Smooth muscle cell (in vitro differentiated cells): ENCODE results near the gene YOD1. TPM values are rescaled to one million over a fixed set of nuclear protein-coding genes. Genes with fewer than 3 reads are reported as not detected.
A peak's percentile ranks its signal among the peaks of the same experiment; 100 is the strongest.

Source experiments
- DNase-seq: peaks from one replicate; lab custom pipeline; 2025; ENCODE audit not compliant: unreplicated experiment; lab: John Stamatoyannopoulos, UW
- H2AFZ ChIP-seq: fragments of 200-600 bp; sonication (generic); 2 replicates; pipeline ENCODE4 v1.6.0; 2016; ENCODE audit warnings: antibody characterized with exemption, low read depth, mild to moderate bottlenecking
- H3F3A ChIP-seq: fragments of 200-600 bp; sonication (generic); 2 replicates; pipeline ENCODE4 v1.6.0; 2017; ENCODE audit warnings: antibody characterized with exemption, low read depth
- H3K27ac ChIP-seq: fragments of 200-600 bp; sonication (generic); 2 replicates; pipeline ENCODE4 v1.5.1; 2016; ENCODE audit warnings: low read depth, mild to moderate bottlenecking
- H3K27me3 ChIP-seq: fragments of 200-600 bp; sonication (generic); 2 replicates; pipeline ENCODE4 v1.6.1; 2016; ENCODE audit warnings: low read depth, mild to moderate bottlenecking
- H3K36me3 ChIP-seq: fragments of 200-600 bp; sonication (generic); 2 replicates; pipeline ENCODE4 v1.5.1; 2016; ENCODE audit warnings: low read depth
- H3K4me1 ChIP-seq: fragments of 200-600 bp; sonication (generic); 2 replicates; pipeline ENCODE4 v1.5.1; 2016; ENCODE audit warnings: low read depth
- H3K4me2 ChIP-seq: fragments of 200-600 bp; sonication (generic); 2 replicates; pipeline ENCODE4 v1.6.0; 2016; ENCODE audit warnings: mild to moderate bottlenecking
- H3K4me3 ChIP-seq: fragments of 200-600 bp; sonication (generic); 2 replicates; pipeline ENCODE4 v1.5.1; 2016; ENCODE audit warnings: mild to moderate bottlenecking
- H3K79me2 ChIP-seq: fragments of 200-600 bp; sonication (generic); 2 replicates; pipeline ENCODE4 v1.6.0; 2016; ENCODE audit warnings: low read depth, mild to moderate bottlenecking
- H3K9ac ChIP-seq: fragments of 200-600 bp; sonication (generic); 2 replicates; pipeline ENCODE4 v1.6.0; 2016; ENCODE audit warnings: low read depth
- H3K9me3 ChIP-seq: fragments of 200-600 bp; sonication (generic); replicated peaks from 2 replicates; pipeline ENCODE4 v1.5.1; 2016; ENCODE audit warnings: low read depth
- H4K20me1 ChIP-seq: fragments of 200-600 bp; sonication (generic); 2 replicates; pipeline ENCODE4 v1.6.0; 2016; ENCODE audit warnings: low read depth
- CTCF ChIP-seq: fragments of 200-600 bp; sonication (generic); IDR thresholded peaks from 2 replicates; pipeline ENCODE4 v1.5.1; 2017; ENCODE audit warnings: borderline replicate concordance, mild to moderate bottlenecking, antibody characterized with exemption; ENCODE audit not compliant: insufficient read depth, poor library complexity, severe bottlenecking
- WGBS: methylation state at CpG from one replicate; pipeline ENCODE4 v1.1.7; 2016; ENCODE audit warnings: low lambda C conversion rate; 5-methylcytosine and 5-hydroxymethylcytosine counted together
- polyA plus RNA-seq: library from polyadenylated mRNA; unstranded; fragments of >200 nt; fragmentation: Nextera tagmentation; extraction: Ambion mirVana; gene quantifications from 2 replicates; pipeline ENCODE4 v1.2.1, GENCODE V29; 2016
- total RNA-seq: library from RNA; depleted of rRNA; stranded (reverse); fragments of >200 nt; gene quantifications from 2 replicates; pipeline ENCODE4 v1.2.3, GENCODE V29; 2014

Gene YOD1
- total and polyA plus RNA-seq, 2 experiments from 2014 or later, result 3.8 to 31.9 TPM

GRCh38 chr1:207026104-207026534 lies 24.9 kb downstream of the YOD1 start:
- WGBS, result 3% methylated on average over 4 of the region's 4 CpGs
- no peak for TF ChIP-seq CTCF
- H3K9ac ChIP-seq, result peak overlapping the region; percentile 39
- H2AFZ ChIP-seq, result no peak overlapping the region
- H3K27ac ChIP-seq, result peak overlapping the region; percentile 96
- no peaks in the 10 kb centered on the region for H3F3A ChIP-seq
- H3K27me3 ChIP-seq, result no peaks in the 10 kb centered on the region
- peaks cover 23% of the 10 kb centered on the region for H3K4me1 ChIP-seq
- peak overlapping the region; percentile 84 for H3K4me2 ChIP-seq
- no peaks in the 10 kb centered on the region for H3K79me2 ChIP-seq
- DNase-seq, result no peak
- H3K9me3 ChIP-seq, result no peaks in the 10 kb centered on the region
- H4K20me1 ChIP-seq, result no peaks in the 10 kb centered on the region
- H3K36me3 ChIP-seq, result no peaks in the 10 kb centered on the region
- no peak overlapping the region for H3K4me3 ChIP-seq

- Histone ChIP-seq H3K9ac (peak overlapping the region; percentile 39), H3K27ac (peak overlapping the region; percentile 96)
- 9% methylated on average over 5 of the region's 5 CpGs for WGBS
These were observed 25.7 kb downstream of the YOD1 start for GRCh38 chr1:207025146-207025880.

GRCh38 chr1:207024202-207025145 lies 26.5 kb downstream of the YOD1 start:
- 24% methylated on average over 18 of the region's 18 CpGs for WGBS
- Histone ChIP-seq H3K79me2 (no peaks in the 10 kb centered on the region), H3K27ac (peak overlapping the region; percentile 96)

More at GRCh38 chr1:207025146-207025880, 25.7 kb downstream of the YOD1 start:
- no peak overlapping the region for H3K4me3 ChIP-seq
- H3K9me3 ChIP-seq, result no peaks in the 10 kb centered on the region
- H3F3A ChIP-seq, result no peaks in the 10 kb centered on the region
- H4K20me1 ChIP-seq, result no peaks in the 10 kb centered on the region
- H3K4me2 ChIP-seq, result peak overlapping the region; percentile 84
- no peaks in the 10 kb centered on the region for H3K79me2 ChIP-seq
- H2AFZ ChIP-seq, result no peak overlapping the region
- H3K27me3 ChIP-seq, result no peaks in the 10 kb centered on the region
- no peaks in the 10 kb centered on the region for H3K36me3 ChIP-seq
- DNase-seq, result no peak
- H3K4me1 ChIP-seq, result peaks cover 30% of the 10 kb centered on the region
- no peak for TF ChIP-seq CTCF

More at GRCh38 chr1:207024202-207025145, 26.5 kb downstream of the YOD1 start:
- no peaks in the 10 kb centered on the region for H3F3A ChIP-seq
- H2AFZ ChIP-seq, result no peak overlapping the region
- H3K27me3 ChIP-seq, result no peaks in the 10 kb centered on the region
- no peak for TF ChIP-seq CTCF
- DNase-seq, result no peak
- H3K36me3 ChIP-seq, result no peaks in the 10 kb centered on the region
- H3K4me2 ChIP-seq, result peak overlapping the region; percentile 84
- no peaks in the 10 kb centered on the region for H3K9me3 ChIP-seq
- H3K4me1 ChIP-seq, result peaks cover 32% of the 10 kb centered on the region
- no peaks in the 10 kb centered on the region for H4K20me1 ChIP-seq
- H3K4me3 ChIP-seq, result no peak overlapping the region
- peak overlapping the region; percentile 81 for H3K9ac ChIP-seq
